IPS-20b (cell line): Measurements from ENCODE around the gene ABLIM2.

Source experiments
- H3K27ac ChIP-seq: one replicate; pipeline ENCODE4 v1.5.1; 2013; ENCODE audit warnings: low read length
- H3K27me3 ChIP-seq: 2 replicates; pipeline ENCODE4 v1.6.1; 2013; ENCODE audit warnings: mild to moderate bottlenecking, low read length, inconsistent platforms; ENCODE audit not compliant: insufficient read depth
- H3K36me3 ChIP-seq: 2 replicates; pipeline ENCODE4 v1.6.1; 2013; ENCODE audit warnings: low read depth, mild to moderate bottlenecking, inconsistent platforms, low read length, moderate library complexity; ENCODE audit not compliant: insufficient read depth
- H3K4me1 ChIP-seq: 2 replicates; pipeline ENCODE4 v1.6.1; 2013; ENCODE audit warnings: mild to moderate bottlenecking, control low read depth, inconsistent platforms, low read length, moderate library complexity; ENCODE audit not compliant: insufficient read depth
- H3K4me3 ChIP-seq: 2 replicates; pipeline ENCODE4 v1.5.1; 2013; ENCODE audit warnings: mild to moderate bottlenecking, low read length, inconsistent platforms
- H3K9ac ChIP-seq: 2 replicates; pipeline ENCODE4 v1.6.1; 2013; ENCODE audit warnings: low read depth, mild to moderate bottlenecking, inconsistent platforms, low read length, moderate library complexity
- H3K9me3 ChIP-seq: 2 replicates; pipeline ENCODE4 v1.6.1; 2013; ENCODE audit warnings: mild to moderate bottlenecking, low read depth, low read length, inconsistent platforms; ENCODE audit not compliant: insufficient read depth

ABLIM2 gene

GRCh38 chr4:8081171-8081570 lies 77.4 kb downstream of the ABLIM2 start:
- Histone ChIP-seq H3K27ac (no peak overlapping the region), H3K9ac (no peak overlapping the region), H3K9me3 (no peaks in the 10 kb centered on the region), H3K27me3 (no peaks in the 10 kb centered on the region), H3K4me1 (peaks cover 9% of the 10 kb centered on the region; the same call in 1 of the 2 replicates), H3K4me3 (no peak overlapping the region), H3K36me3 (no peaks in the 10 kb centered on the region)

GRCh38 chr4:8080754-8081065 lies 77.9 kb downstream of the ABLIM2 start:
- no peaks in the 10 kb centered on the region for H3K9me3 ChIP-seq
- H3K4me3 ChIP-seq: no peak overlapping the region
- peak overlapping the region; percentile 34; the same call in 1 of the 2 replicates for H3K9ac ChIP-seq
- H3K4me1 ChIP-seq: peaks cover 9% of the 10 kb centered on the region; the same call in 1 of the 2 replicates
- no peak overlapping the region for H3K27ac ChIP-seq
- no peaks in the 10 kb centered on the region for H3K27me3 ChIP-seq
- no peaks in the 10 kb centered on the region for H3K36me3 ChIP-seq

- H3K9ac ChIP-seq: peak overlapping the region; percentile 34; the same call in 1 of the 2 replicates
Observed at GRCh38 chr4:8079916-8080753, 78.5 kb downstream of the ABLIM2 start.

GRCh38 chr4:8079031-8079885 lies 79.4 kb downstream of the ABLIM2 start:
- Histone ChIP-seq H3K4me1 (peaks cover 9% of the 10 kb centered on the region; the same call in 1 of the 2 replicates), H3K27me3 (no peaks in the 10 kb centered on the region)

More at GRCh38 chr4:8079916-8080753, 78.5 kb downstream of the ABLIM2 start:
- Histone ChIP-seq H3K27me3 (no peaks in the 10 kb centered on the region), H3K4me1 (peaks cover 9% of the 10 kb centered on the region; the same call in 1 of the 2 replicates), H3K36me3 (no peaks in the 10 kb centered on the region), H3K4me3 (no peak overlapping the region), H3K9me3 (no peaks in the 10 kb centered on the region), H3K27ac (no peak overlapping the region)

GRCh38 chr4:8078610-8079015 lies 80.0 kb downstream of the ABLIM2 start:
- no peak overlapping the region for H3K9ac ChIP-seq
- no peaks in the 10 kb centered on the region for H3K27me3 ChIP-seq
- H3K4me3 ChIP-seq: no peak overlapping the region
- H3K27ac ChIP-seq: no peak overlapping the region
- H3K36me3 ChIP-seq: no peaks in the 10 kb centered on the region
- H3K9me3 ChIP-seq: no peaks in the 10 kb centered on the region
- H3K4me1 ChIP-seq: peaks cover 9% of the 10 kb centered on the region; the same call in 1 of the 2 replicates

More at GRCh38 chr4:8079031-8079885, 79.4 kb downstream of the ABLIM2 start:
- Histone ChIP-seq H3K27ac (no peak overlapping the region), H3K4me3 (no peak overlapping the region), H3K36me3 (no peaks in the 10 kb centered on the region), H3K9ac (no peak overlapping the region), H3K9me3 (no peaks in the 10 kb centered on the region)

GRCh38 chr4:8078109-8078494 lies 80.5 kb downstream of the ABLIM2 start:
- H3K9ac ChIP-seq: no peak overlapping the region
- no peaks in the 10 kb centered on the region for H3K9me3 ChIP-seq
- H3K36me3 ChIP-seq: no peaks in the 10 kb centered on the region
- no peaks in the 10 kb centered on the region for H3K27me3 ChIP-seq
- peaks cover 9% of the 10 kb centered on the region; the same call in 1 of the 2 replicates for H3K4me1 ChIP-seq
- no peak overlapping the region for H3K27ac ChIP-seq
- no peak overlapping the region for H3K4me3 ChIP-seq

GRCh38 chr4:8077181-8078108 lies 81.2 kb downstream of the ABLIM2 start:
- Histone ChIP-seq H3K27ac (no peak overlapping the region), H3K9me3 (no peaks in the 10 kb centered on the region), H3K27me3 (no peaks in the 10 kb centered on the region), H3K36me3 (no peaks in the 10 kb centered on the region), H3K4me1 (peaks cover 9% of the 10 kb centered on the region; the same call in 1 of the 2 replicates), H3K4me3 (no peak overlapping the region), H3K9ac (no peak overlapping the region)

GRCh38 chr4:8076023-8076422 lies 82.6 kb downstream of the ABLIM2 start:
- no peaks in the 10 kb centered on the region for H3K9me3 ChIP-seq
- no peaks in the 10 kb centered on the region for H3K36me3 ChIP-seq
- no peak overlapping the region for H3K27ac ChIP-seq
- no peak overlapping the region for H3K9ac ChIP-seq
- H3K27me3 ChIP-seq: no peaks in the 10 kb centered on the region
- peaks cover 9% of the 10 kb centered on the region; the same call in 1 of the 2 replicates for H3K4me1 ChIP-seq
- no peak overlapping the region for H3K4me3 ChIP-seq

GRCh38 chr4:8073206-8073863 lies 85.3 kb downstream of the ABLIM2 start:
- no peak overlapping the region for H3K9ac ChIP-seq
- no peaks in the 10 kb centered on the region for H3K36me3 ChIP-seq
- H3K27me3 ChIP-seq: no peaks in the 10 kb centered on the region
- H3K9me3 ChIP-seq: no peaks in the 10 kb centered on the region
- no peak overlapping the region for H3K27ac ChIP-seq
- H3K4me1 ChIP-seq: no peaks in the 10 kb centered on the region
- no peak overlapping the region for H3K4me3 ChIP-seq

GRCh38 chr4:8072235-8072968 lies 86.2 kb downstream of the ABLIM2 start:
- no peak overlapping the region for H3K9ac ChIP-seq
- H3K4me3 ChIP-seq: no peak overlapping the region
- H3K27me3 ChIP-seq: no peaks in the 10 kb centered on the region
- H3K9me3 ChIP-seq: no peaks in the 10 kb centered on the region
- H3K27ac ChIP-seq: no peak overlapping the region
- no peaks in the 10 kb centered on the region for H3K4me1 ChIP-seq
- no peaks in the 10 kb centered on the region for H3K36me3 ChIP-seq
